Activated T-cell treated with anti-CD3 and anti-CD28 coated beads for 4 hours (primary cell): ENCODE data around the gene KLF11.
A peak's percentile ranks its signal among the peaks of the same experiment; 100 is the strongest.

Source experiments
- DNase-seq: peaks from one replicate; pipeline ENCODE4 v3.0.0-alpha.2; 2020

The KLF11 gene

DNA sequence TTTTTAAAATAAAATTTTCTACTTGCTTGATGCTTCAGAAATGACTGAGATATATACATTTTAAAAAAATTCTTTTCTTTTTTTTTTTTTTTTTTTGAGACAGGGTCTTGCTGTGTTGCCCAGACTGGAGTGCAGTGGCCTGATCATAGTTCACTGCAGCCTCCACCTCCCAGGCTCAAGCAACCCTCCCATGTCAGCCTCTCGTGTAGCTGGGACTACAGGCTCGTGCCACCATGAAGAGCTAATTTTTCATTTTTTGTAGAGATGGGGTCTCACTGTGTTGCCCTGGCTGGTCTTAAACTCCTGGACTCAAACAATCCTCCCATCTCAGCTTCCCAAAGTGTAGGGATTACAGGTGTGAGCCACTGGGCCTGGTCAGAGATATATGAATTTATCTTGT, 24.0 kb downstream of the KLF11 start:
- DNase-seq: no peak

DNA sequence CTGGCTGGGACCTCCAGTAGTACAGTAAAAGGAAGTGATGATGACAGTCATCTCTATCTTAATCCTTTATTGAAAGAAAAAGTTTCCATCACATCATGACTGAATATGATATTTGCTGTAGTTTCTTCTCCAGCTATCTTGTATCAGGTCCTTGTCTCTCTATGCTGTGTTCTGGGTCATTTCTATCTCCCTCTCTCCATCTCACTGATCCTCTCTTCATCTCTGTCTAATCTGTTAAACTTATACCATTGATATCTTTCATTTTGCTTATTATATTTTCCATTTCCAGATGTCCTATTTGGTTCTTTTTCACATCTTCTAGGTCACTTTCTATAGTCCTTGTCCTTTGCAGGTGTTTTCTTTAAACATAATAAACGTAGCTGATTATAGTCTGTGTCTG, 24.5 kb downstream of the KLF11 start:
- DNase-seq: no peak

DNA sequence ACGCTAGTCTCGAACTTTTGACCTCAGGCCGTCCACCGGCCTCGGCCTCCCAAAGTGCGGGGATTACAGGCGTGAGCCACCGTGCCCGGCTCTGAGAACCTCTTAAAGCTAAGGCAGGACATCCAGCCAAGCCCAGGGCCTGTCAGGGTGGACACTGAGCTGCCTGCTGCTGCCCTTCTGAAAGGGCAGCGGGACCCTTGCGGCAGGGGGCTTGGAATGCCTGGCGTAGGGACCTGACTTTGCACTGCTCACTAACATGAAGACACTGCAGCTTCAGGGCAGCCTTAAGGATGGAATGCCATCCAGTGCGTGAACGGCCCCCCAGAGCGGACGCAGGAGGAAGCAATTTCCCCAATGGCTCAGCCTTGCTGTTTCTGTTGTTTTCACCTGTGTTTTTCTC, 27.8 kb downstream of the KLF11 start:
- no peak for DNase-seq

DNA sequence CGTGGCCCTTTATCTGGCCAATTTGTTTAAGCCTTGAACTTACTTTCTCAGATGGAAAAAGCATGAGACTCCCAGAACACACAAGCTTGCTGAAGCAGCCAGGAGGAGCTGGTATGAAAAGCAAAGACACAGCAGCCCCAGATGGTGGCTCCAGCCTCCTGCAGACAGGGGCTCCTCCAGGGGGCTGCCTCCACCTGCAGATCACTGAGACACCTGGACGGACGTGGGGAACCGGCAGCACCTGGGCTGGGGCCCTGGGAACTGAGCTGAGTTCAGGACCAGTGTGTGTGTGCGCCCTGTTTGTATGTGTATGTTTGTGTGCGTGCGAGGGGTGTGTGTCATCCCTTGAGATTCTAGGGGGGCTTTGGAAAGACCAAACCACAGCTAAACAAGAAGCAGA, 28.2 kb downstream of the KLF11 start:
- no peak for DNase-seq

DNA sequence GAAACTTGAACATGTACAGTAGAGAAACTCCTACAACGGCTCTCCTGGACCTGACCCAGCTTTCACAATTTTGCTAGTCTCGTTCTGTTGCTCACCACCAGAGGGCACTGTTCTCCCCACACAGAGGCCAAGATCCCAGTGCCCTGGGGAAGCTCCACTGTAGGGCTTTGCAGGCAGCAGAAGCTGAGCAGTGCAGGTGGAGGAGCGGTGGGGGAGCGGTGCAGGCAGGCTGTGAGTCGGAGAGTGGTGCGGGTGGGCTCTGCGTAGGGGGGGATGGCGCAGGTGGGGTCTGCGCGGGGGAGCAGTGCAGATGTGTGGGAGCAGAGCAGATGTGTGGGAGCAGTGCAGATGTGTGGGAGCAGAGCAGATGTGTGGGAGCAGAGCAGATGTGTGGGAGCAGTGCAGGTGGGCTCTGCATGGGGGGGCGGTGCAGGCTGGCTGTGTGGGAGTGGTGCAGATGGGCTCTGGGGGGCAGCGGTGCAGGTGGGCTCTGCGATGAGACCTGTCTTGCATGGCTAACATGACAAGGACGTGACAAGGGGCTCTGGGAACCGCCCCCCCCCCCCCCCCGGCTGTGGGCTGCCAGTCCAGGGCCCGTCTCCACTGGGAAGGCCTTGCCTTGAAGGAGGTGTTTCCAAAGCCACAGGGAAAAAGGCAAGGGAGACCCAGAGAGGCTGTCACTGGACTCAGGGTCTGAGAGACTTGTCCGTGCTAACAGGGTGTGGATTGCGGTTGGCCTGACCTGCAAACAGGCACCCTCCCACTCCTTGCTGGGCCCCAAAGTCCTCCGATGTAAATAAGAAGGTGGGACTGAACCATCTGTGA, 29.5 kb downstream of the KLF11 start:
- peak; percentile 68 for DNase-seq

DNA sequence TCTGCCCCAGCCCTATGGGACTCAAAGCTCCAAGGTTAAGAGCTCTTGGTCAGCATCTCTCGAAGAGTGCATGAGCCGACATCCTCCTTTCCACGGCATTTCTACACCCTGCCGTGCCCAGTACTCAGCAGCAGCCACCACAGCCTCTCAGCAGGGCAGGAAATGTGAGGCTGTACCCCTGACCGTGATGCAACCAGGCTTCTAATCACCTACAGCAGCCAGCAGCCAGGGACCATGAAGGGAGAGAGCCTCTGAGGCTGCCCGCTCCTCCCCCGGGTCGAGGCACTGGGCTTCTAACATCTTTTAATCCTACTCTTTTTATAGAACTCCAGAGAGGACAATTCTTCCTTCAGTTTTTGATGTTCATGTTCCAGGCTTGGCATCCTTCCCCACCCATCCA, 30.4 kb downstream of the KLF11 start:
- DNase-seq: no peak

DNA sequence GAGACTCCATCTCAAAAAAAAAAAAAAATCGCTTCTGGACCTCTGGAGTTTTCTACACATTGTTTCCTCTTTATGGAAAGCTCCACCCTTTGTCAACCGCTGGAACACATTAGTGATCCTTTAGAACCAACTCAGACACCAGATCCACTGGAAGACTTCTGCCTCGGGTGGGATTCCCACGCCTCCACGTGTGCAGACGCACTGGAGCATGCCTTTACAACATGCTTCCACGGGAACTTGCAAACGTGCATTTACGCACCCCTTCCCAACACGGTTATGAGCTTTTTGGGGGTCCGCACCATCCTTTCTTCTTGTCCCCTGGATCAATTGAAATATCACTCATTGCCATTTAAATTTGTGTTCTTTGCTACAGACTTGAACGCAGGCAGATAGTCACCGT, 31.8 kb downstream of the KLF11 start:
- DNase-seq: no peak

DNA sequence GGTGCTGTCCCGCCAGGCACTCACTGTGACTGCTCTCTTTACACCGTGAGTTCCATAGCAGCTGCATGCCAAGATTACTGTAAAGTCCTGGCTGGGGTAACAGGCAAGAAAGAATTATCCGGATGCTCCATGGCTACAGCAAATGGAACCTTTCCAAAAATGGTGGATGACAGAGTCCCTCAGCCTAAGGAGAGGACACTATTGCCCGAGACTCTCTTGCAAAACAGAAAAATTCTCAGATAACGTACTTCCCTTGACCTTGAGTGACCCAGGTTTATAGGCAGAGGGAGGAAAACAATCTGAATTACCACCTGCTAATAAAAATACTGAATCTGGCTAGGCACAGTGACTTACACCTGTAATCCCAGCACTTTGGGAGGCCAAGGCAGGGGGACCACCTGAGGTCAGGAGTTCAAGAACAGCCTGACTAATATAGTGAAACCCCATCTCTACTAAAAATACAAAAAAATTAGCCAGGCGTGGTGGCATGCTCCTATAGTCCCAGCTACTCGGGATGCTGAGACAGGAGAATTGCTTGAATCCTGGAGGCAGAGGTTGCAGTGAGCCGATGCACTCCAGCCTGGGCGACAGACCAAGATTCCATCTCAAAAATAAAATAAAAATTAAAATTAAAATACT, 32.3 kb downstream of the KLF11 start:
- no peak for DNase-seq

DNA sequence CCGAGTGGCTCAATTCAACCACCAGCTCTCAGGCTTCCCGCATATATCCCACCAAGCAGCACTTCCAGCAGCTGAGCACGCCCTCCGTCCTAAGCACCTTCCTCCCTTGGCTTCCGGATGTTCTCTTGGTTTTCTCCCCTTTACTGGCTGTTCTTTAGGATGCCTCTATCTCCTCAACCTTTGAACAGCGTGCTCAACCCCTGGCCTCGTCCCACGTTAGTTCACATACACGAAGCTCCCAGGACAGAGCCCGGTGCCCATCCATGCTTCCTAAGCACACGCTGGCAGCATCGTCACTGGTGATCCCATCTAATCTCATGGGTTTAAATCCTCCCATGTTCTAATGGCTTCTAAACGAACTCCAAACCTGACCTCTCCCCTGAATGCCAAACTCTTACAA, 33.2 kb downstream of the KLF11 start:
- no peak for DNase-seq

DNA sequence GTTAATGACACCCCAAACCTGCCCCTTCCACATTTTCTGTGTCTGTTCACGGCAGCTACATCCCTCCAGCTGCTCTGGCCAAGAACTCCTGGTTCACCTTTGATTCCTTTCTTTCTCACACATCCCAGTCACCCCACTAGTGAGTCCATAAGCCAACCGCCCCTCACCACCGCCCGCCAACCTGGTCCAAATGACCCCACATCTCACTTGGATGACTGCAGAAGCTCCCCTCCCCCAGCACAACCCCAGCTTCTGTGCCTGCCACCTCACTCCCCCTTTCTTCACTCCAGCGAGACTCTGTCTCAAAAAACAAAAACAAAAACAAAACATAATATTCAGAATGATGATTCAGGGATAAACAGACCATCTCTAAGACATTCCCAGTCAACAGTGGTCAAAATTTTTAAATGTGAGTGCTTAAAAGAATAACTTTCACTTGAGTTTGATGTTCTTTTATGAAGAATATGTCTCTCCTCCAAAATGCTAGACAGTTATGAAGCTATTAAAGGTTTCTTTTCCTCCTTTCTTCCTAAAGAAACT, 33.7 kb downstream of the KLF11 start:
- no peak for DNase-seq

DNA sequence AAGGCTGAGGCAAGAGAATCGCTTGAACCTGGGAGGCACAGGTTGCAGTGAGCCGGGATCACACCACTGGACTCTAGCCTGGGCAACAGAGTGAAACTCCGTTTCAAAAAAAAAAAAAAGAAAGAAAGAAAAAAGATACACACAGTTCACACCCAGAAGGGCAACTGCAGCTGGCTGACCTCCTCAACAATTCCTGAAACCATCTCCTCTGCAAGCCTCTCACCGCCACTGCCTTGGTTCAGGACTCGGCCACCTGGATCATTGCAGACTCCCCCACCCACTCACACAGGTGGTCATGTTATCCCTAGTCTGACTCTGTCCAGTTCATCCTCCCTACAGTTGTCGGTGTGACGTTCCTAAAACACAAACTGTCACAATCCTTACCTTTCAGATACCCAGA, 34.7 kb downstream of the KLF11 start:
- no peak for DNase-seq

DNA sequence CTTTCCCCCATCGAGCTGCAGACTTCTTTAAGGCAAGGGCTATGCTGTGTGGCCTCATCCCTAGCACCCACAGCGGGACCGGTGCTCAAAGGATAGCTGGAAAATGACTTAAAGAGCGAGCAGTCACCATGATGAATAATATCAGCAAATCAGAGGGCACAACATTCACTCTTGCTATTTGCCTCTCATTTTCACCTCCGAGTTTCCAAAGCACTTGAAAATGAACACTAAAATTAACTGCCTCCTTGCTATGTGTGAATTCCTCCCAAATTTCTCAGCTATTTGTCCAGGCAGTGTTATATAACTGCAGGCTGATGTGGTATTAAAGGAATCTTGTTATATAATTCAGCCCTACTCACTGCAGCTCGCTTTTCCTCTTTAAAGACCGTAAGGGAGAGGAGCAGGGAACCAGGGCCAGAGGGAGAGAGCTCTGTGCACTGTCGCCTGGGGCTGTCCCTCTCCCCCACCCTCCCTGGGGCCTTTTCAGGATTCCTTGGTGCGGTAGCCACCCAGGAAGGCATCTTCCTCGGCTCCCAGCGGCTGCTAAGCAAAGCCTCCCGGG, 35.4 kb downstream of the KLF11 start:
- DNase-seq: no peak

DNA sequence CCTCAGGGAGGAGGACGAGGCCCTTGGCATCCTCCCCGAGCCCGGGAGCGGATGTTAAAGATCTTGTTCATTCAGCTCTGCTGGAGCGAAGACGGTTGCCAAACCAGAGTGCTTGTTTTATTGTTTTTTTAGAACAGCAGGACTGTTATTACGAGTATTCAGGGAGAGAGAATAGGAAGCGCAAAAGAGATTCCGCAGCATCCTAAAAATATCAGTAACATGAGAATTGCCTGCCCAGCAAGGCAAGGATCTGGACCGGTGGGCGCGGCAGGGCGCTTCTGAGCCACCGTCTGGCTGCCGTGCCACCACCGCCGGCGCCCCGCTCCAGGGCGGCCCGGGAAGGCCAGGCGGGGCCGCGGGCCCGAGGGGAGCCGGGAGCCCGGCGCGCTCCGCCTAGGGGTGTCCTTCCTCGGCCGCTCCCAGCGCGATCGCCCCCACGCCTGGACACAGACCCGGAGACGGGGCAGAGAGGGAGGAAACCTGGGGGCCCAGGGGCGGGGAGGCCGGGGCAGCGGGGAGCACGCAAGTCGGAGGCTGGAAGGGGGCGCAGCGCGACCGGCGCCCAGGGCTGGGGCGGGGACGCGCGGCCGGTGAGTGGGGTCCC, 36.0 kb downstream of the KLF11 start:
- DNase-seq: no peak

DNA sequence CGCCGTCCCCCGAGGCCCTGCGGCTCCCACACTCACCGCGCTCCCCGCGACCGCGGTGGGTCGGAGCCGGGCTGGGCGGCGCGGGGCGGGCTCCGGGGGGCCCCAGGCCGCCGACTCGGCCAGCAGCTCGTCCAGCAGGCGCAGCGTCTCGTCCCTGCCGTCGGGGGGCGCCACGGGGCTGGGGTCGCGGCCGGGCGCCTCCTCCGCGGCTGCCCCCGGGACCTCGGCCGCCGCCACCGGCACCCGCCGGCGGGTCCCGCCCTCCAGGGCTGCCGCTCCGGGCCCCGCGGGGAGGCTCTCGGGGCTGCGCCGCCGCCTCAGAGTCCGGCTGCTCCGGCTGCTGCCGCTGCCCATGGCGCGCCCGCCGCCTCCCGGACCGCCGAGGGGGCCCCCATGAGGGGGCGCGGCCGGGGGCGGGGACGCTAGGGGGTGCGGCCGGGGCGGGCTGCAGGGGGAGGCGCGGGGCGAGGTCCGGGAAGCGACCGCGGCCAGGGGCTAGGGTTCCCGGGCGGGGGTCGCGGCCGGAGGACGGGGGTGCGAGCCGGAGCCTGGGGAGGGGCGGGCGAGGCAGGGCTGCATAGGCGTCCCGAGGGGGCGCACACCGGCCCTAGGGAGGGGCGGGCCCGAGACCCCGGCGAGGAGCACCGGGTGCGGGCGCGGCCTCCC, 36.7 kb downstream of the KLF11 start, which contains the start of gene CYS1:
Gene CYS1, minus strand, starts transcription at position 542 of the 666 bp plus-strand sequence. Its CDS starts 188 bp downstream, at position 354.
- DNase-seq: no peak

DNA sequence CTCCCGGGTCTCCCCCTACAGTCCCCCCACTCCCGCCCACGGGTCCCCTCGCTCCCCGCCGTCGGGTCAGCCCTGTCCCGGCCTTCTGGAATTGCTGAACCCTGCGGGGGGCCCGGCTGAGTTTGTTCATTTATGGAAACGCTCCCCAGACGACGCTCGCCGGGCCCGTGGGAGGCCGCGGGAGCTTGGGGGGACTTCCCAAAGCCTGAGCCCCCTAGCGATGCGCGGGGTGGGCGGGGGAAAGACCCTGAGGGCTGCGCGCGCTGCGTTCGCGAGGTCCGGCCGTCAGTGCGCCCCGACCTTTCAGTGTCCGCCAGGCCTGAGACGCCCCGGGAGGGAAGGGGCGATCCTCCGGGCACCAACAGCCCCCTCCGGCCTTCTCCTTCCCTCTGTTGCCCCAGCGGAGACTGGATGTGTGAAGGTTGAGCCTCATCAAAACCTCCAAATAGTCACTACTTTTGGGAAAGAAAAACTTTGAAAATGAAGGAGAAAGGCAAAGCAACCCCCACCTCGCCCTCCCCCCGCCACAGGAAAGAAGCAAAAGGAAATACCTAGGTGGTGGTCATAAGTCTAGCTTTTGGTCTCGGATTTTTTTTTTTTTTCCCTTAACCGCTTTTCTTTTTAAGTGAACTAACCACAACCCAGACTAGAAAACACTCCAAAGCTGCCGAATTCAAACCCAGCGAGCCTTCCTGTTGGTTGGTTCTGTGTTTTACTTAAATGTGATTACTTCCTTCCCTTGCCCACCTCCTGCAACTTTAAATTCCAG, 37.4 kb downstream of the KLF11 start:
- no peak for DNase-seq

DNA sequence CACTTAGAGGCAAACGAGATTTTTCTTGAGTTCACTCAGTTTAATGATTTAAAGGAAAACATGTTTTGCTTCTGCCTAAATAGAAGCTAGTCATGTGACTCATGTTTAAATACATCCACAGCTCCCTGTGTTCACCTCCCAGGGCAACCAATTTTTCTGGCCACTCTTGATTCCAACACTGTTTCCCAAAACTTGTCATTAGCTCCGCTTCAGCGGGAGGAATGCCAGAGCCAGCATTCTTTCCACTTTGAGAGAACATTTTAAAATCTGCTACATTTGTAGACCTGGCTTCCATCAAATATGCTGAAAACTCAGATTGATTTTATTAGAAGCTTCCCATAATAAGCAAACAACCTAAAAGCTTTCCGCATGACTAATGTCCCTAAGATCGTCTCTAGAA, 39.7 kb downstream of the KLF11 start:
- DNase-seq: no peak

DNA sequence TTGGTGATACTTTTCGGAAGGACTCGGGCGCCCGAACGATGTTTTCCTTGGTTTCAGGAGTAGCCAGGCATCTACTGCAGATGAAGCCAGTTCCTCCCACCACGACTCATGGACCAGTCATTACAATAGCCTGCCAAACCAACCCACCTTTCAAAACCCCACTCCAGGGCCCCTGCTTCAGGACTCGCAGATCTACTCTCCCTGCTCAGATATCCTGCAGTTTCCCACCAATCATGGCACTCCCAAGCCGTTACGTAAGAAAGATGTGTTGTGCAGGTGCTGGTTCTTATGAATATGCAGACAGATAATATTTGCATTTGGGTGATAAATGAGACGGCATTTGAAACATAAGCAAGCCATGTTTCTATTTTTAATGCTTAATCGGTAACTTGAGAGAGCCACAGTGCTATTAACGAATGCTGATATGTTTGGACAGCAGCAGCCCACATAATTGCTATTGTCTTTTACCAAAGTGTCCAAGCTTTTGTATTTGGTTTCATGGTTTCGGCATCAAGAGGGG, 40.4 kb downstream of the KLF11 start:
- no peak for DNase-seq

DNA sequence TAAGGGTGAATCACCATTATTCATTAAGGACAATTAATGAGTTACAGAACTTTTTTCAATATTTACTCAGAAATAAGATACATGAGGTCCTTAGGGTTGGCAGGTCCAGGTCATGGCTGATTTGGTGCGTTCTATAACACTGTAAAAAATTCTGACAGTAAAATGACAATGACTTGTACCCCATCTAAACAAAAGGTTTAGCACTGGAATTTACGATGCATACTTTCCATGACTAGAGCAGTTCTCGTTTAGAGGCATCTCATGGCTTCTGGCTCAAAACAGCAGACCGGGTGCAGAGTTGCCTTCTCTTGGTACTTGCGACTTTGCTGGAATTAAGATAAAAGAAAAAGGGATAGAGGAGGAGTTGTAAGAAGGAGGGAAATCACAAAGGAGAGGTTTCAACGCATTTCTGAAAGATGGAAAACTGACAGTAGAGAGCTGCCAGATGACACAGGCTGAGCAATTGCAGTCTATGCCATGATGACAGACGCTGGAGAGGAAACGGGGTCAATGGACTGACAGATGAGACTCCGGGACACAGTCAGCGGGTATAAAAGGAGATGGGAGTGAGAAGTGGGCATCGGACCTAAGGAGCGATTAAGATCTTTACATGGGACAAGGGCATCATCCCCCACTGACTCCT, 41.0 kb downstream of the KLF11 start:
- no peak for DNase-seq

DNA sequence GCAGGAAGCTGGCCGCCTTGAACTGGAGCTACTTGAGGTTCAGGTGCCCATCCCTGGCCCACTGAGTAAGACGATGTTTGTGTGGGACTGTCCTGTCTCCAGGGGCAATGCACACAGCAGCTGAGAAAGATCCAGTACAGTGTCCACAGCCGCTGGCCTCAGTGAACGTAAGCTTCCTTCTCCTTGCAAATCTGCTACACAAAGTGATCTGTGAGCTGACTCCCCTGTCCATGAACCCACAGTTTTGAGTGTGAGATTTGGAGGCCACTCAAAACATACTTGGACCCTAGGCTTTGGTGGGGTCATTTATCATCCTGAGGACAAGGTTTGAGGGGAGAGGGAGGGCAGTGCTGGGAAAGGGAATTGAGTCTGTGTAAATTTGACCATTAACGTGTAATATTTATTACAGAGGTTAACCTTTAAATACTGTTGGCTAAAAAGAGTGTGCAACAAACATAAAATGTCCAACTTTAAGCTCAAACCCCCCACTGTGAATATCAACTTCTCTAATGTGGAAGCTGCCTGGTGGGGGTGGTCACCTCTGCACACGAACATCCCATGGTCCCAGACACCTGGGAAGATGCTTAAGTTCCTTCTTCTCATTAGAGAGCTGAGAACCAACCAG, 41.8 kb downstream of the KLF11 start:
- no peak for DNase-seq

DNA sequence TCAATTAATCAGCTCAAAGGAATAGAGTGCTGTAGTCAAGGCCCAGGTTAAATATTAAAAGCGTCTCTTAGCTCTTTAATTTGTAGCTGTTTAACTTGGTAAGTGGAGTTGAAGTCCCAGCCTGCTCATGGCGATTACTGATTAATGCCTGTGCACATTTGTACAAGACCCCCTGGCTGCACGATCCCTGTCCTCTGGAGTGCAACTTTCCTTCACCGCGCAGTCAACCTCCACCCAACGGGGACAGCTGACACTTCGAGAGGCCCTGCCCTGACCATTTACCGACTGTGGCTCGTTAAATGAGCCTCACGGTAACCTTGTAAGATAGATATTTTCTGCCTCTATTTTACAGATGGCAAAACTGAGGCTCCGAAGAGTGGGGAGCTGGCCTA, 42.3 kb downstream of the KLF11 start:
- no peak for DNase-seq

DNA sequence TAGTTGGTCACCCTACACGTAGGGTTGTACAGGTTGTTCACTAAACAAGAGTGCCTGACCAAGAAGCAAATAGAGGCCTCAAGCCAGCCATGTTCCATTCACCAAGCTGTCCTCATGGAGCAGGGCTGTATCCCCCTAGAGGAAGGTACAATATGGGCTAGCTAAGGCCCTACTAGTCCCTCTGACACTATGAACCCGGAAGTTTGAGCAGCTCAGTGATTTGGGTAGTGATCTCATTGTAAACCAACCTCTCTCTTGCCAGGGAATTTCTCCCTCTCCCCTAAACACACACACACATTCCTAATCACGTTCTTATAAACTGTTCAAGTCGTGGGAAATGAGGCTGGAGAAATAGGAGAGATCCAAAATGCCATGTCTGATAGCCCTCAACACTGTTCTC, 43.6 kb downstream of the KLF11 start:
- DNase-seq: no peak
